OCI-M1 (cell line): ENCODE results near the gene TCHP.
"Not testable (repeated sequence)": the region's sequence is repeated elsewhere in the genome, so short reads cannot be mapped to it uniquely, and the experiment has no call there.

Experiments used
- DNase-seq: peaks from one replicate; lab custom pipeline; 2025; lab: John Stamatoyannopoulos, UW

The TCHP gene

DNA sequence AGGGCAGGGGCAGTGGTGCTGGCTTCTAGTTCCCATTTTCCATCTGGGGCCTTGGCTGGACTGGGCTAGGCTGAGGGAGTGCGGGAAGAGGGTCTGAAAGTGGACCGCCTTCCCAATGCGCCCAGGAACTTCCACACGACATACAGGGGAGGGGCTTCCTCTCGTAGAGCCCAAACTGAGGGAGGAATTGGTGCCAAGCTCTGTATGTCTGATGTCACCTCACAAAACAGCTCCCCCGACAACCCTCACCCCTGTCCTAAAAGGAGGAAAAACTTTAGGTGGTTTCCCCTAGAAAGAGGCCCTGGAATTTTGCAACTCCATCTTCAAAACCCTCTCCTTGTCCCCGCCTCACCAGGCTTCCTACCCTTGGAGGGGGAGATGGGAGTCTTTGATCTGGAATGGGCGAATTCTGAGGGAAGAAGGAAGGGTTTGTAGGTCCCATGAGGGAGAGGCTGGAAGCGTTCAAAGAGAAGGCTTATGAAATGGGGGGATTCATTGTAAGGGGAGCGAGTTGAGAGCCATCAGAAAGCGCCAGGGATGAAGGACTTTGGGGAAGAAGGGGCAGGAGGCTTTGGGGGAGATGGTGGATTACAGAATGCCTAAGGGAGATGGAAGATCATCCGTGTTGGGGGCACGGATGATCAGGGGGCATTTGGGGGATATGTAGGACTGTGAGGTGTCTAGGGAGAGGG lies 20.6 kb upstream of the TCHP start:
- DNase-seq = peak; percentile 34

DNA sequence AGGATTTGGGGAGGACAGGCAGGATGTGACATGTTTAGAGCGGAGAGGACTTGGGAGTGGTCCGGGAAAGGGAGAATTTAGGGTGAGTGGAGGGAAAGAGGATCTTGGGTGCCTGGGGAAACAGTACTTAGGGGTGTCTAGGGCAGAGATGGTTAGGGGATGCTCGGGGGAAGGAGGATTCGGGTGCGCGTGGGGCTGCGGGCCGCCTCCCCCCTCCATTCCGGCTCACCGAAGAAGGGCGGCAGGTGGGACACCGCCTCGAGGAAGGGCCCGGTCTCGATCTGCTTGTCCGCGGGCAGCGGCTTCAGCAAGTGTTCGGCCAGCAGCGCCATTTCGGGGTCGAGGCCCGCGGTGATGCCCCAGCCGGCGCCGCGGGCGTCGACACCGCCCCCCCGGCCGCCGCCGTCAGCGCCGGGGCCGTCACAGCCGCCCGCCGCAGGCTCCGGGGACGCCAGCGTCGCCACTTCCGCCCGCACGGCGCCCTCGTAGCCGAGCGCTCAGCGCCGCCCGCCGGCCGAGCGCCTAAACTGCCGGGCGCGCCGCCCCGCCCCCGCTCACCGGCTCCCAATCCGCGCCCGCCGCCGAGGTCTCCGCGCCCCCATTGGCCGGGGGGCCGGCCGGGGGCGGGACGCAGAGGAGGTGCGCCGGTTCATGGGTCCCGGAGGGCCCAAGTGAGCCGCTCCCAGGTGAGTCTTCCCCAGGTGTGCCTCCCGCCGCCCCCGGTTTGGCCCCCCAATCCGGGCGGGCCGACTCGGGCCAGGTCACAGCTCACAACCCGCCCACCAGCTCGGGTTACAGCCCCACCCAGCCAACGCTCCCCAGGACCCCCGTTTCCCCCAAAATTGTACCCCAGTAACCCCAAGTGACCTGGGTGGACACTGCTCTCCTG lies 19.8 kb upstream of the TCHP start, which contains the start of gene GLTP:
TSS of gene GLTP (minus strand) at position 499 of the 889 bp plus-strand sequence. CDS start at position 332, 167 bp downstream.
- DNase-seq = peak; percentile 93

DNA sequence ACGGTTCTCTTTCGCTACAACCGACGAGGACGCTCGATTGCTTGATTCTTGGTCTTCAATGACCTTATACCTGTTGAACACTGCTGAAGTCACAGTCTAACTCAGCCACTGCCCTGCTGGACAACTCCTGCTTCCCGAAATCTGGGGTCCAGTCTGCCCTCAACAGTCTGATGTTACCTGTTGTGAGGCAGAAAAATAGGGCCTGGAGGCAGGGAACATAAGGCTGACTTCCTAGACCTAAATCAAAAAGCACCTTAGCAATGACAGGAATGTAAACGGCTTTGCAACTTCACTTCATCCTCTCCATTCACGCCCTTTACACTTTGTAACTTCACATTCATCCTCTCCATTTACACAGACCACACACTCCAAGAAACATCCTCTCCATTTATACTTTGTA lies 19.1 kb upstream of the TCHP start:
- peak; percentile 26 for DNase-seq

DNA sequence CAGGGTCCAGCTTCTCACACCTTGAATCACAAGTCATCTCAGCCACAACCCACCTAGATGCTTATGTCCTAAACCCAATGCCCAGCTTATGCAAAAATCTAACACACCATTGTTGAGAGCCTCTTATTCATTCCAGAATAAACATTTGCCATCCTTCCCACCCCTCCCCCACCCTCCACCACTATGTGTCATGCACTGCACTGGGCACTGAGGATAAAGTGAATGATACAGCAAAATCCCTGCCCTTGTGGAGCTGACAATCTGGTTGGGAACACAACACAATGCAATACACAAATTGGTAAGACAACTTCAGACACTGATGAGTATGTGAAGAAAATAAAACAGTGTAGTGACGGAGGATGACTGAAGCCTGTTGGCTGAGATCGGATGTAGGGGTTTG lies 18.3 kb upstream of the TCHP start:
- DNase-seq = no peak

DNA sequence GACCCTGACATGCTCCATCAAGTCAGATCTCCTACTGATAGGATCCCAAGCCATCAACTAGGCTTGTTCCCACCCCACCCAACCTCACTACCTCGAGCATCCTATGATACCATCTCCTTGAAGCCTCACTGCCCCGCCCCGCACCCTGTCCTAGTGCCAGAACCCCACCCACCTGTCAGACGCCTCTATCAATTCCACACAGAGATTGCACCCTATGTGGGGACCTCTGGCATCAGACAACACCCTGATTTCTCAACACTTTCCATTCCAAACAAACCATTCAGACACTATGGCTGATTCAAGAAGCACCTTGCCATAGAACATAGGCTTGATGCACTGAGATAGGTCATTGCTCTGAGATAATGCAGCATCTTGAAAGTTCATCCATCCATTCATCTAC lies 16.6 kb upstream of the TCHP start:
- no peak for DNase-seq

DNA sequence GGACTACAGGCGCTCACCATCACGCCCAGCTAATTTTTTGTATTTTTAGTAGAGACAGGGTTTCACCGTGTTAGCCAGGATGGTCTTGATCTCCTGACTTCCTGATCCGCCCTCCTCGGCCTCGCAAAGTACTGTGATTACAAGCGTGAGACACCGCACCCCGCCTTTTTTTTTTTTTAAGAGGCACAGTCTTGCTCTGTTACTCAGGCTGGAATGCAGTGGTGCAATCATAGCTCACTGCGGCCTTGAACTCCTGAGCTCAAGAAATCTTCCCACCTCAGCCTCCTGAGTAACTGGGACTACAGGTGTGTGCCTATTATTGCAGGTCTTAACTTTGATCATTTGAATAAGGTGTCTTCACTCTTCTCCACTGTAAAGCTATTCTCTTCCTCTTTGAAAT lies 14.5 kb upstream of the TCHP start:
- DNase-seq = no peak

DNA sequence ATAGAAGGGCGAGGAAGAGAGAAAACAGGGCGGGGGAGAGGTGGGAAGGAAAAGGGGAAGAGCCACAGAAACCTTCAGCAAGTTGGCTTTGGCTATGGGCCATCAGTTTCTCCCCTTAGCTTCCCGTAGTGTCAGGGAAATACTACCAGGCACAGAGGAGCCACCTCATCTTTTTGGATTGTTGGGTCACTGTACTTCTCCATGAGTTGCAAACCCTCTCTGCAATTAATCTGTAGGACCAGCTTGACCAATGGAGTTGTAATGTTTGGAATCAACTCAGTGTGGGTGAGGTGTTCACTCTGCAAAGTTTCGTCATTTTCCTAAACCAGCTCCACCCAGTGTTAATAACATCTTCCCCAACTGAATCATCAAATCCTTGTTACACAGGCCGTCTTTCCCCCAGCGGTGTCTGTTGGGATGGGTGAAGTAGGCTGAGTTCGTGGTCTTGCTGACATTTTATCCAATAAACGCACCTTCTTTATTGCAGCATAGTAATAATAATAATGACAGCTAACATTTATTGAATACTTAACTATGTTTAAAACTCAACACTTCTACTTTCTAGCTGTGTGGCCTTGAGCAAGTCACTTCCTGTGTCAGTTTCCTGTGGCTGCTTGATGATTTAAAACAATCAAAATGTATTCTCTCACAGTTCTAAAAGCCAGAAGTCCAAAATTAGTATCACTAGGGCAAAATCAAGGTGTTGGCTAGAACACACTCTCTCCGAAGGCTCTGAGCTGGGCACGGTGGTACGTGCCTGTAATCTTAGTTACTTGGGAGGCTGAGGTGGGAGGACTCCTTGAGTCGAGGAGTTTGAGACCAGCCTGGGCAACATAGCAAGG lies 11.7 kb upstream of the TCHP start:
- peak; percentile 42 for DNase-seq

DNA sequence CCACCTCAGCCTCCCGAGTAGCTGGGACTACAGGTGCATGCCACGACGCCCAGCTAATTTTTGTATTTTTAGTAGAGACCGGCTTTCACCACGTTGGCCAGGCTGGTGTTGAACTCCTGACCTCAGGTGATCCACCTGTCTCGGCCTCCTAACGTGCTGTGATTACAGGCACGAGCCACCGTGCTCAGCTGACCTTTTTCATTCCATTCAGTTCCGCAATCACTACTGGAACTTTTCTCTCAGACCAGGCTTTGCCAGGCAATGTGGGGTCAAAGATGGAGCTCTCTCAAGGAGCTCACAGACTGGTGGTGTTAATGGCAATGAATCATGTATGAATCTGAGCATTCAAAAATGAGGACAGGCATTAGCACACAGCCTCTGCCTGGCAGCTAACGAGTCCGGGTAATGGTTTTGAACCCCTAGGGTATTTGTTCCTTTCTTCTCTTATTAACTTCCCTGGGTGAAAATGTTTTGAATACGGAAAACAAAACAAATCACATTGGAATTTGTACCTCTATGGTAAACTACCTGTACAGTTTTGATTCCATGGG lies 9.4 kb upstream of the TCHP start:
- DNase-seq = no peak

DNA sequence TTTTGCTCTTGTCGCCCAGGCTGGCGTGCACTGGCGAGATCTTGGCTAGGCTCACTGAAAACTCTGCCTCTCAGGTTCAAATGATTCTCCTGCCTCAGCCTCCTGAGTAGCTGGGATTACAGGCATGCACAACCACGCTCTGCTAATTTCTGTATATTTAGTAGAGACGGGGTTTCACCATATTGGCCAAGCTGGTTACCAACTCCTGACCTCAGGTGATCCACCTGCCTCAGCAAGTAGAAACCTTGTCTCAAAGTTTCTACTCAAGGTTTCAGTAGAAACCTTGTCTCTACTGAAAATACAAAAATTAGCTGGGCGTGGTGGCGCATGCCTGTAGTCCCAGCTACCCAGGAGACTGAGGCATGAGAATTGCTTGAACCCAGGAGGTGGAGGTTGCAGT lies 8.3 kb upstream of the TCHP start:
- not testable (repeated sequence) for DNase-seq

DNA sequence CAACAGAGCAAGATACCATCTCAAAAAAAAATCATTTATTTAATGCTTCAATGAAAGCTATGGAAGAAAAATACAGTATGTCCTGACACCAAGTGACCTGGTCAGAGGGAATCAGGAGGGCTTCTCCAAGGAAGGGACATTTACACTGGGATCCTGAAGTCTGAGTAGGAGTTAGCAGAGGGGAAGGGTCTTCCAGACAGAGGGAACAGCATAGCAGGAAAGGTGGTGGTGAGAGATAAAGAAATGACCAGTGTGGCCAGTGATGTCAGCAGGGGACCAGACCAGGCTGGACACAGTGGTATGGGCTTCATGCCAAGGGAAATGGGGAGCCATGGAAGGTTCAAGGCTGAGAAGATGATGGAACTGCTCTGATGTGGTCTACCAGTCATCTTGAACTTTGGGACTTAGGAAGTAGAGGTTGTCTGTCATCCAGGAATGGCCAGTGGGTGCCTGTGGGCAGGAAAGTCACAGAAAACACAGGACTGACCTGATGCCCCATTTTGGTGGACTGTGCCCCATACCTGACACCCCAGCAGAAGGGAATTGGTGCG lies 7.8 kb upstream of the TCHP start:
- DNase-seq = no peak

DNA sequence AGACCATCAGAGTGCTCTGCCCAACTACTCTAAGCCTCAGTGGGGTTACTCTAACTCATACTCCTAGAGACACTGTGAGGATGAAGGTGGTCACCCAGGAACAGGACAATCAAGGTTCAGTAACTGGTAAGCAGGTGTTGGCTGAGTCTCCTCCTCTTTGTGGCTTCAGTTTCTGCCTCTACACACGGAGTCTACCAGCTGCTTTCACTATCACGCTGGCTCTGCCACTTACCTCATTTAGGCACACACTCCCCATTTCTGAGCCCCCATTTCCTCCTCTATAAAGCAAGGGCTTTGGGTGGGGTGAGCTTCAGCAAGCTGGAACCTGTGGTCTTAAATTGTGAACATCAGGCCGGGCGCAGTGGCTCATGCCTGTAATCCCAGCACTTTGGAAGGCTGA lies 7.3 kb upstream of the TCHP start:
- DNase-seq = no peak

DNA sequence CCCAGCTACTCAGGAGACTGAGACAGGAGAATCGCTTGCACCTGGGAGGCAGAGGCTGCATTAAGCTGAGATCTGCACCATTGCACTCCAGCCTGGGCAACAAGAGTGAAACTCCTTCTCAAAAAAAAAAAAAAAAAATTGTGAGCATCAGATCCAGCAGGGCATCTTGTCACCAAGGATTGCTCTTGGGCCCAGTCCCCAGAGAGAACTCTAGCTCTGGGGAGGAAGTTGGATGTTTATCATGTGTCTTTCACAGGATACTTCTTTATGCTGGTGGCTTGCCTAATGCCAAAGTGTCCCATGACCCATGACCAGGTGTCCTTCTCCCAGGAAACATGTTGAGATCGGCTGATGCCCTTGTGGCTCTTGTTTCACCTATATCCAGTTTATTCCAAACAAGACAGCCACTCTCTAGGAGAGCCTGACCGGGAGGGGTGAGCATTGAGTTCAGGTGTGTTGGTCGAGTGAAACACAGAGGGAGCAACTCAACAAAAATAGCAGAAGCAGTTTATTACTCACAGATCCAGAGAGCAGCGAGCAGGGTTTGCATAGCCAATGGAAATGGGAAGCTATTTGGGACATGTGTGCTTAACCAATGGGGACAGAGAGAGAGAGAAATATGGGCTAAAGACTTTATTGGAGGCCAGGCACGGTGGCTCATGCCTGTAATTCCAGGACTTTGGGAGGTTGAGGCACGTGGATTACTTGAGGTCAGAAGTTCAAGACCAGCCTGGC lies 6.6 kb upstream of the TCHP start:
- no peak for DNase-seq

DNA sequence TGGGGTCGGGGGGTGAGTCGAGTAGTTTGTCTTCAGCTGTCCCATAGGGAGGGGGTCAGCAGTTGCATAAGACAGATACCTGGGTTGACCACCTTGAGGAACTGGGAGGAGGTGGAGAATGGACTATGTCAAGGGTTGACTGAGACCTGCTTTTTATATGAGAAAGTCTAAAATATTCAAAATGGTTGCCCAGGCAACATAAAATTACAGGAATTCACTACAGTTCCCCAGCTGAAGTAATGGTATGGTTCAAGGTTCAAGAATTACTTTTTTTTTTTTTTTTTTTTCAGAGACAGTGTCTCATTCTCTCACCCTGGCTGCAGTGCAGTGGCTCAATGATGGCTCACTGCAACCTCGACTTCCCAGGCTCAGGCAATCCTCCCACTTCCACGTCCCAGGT lies 5.1 kb upstream of the TCHP start:
- DNase-seq = no peak

DNA sequence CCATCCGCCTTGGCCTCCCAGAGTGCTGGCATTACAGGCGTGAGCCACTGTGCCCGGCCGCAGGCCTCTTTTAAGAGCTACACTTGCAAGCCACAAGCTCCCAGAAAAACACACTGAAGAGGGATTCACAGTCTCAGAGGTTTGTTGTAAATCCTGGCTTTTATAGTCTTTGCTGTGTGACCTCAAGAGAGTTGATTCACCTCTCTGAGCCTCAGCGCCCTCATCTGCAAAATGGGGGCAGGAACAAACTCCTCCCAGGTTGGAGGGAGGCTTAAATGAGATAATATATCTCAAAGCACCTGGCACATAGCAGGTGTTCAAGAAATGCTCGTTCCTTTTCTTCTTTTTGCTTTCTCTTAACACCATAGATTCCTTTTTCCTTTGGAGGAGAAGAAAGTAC lies 3.9 kb upstream of the TCHP start:
- DNase-seq = no peak

DNA sequence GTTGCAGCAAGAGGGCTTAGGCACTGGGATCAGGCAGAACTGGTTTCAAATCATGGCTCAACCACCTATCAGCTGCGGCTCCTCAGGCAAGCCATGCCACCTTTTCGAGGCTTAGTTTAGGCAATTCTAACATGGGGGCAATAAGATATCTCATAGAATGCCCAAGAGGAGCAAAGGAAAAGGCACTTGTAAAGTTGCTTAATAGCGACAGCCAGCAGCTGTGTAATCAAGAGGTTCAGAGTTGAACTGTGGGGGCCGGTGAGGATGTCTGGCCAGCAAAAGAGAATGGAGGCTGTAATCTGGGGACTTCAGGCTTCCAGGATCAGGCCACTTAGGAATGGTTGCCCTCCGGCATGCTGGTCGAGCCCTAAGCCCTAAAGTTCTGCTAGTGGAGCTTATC lies 3.0 kb upstream of the TCHP start:
- no peak for DNase-seq

DNA sequence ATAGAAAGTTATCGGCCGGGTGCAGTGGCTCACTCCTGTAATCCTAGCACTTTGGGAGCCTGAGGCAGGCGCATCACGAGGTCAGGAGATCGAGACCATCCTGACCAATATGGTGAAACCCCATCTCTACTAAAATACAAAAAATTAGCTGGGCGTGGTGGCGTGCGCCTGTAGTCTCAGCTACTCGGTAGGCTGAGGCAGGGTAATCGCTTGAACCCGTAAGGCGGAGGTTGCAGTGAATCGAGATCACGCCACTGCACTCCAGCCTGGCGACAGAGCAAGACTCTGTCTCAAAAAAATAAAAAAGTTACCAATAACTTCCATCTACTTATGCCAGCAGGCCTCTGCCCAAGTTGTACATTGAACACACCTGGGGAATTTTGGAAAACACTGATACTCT lies 729 bp upstream of the TCHP start:
- DNase-seq = not testable (repeated sequence)

DNA sequence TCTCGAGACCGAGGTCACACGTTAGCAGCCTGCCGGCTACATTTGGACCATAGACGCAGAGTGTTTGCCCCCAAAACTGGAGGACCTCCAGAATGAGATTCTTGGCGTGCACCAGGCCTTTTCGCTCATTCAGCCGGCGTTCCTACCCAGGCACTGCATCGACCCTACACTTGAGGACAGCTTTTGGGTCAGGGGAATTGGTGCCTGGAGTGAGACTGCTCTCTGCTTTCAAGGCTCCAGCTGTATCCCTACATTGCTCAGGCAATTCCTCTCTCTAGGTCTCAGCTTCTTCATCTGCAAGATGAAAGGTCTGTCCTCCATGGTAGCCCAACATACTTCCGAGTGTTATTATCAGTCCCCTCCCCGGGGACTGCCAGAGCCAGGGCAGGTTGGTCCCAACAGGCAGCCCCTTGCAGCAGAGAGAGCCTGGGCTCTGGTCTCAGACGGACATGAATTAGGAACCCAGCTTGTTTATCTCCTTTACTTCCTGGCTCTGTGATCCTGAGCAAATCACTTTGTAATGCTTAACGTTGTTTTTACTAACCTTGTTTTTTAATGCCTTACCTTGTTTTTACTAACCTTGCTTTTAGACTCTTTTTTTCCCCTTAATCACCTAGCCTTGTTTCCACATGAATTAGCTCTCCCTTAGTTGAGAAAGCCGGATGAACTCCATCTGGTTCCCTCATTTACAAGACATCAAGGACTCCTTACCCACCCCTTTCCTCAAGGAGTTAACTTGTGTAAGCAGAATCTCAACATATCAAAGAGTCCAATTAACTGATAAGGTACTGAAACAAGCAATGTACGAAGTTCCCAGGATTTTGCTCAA lies 892 bp downstream of the TCHP start:
- DNase-seq = peak; percentile 49

DNA sequence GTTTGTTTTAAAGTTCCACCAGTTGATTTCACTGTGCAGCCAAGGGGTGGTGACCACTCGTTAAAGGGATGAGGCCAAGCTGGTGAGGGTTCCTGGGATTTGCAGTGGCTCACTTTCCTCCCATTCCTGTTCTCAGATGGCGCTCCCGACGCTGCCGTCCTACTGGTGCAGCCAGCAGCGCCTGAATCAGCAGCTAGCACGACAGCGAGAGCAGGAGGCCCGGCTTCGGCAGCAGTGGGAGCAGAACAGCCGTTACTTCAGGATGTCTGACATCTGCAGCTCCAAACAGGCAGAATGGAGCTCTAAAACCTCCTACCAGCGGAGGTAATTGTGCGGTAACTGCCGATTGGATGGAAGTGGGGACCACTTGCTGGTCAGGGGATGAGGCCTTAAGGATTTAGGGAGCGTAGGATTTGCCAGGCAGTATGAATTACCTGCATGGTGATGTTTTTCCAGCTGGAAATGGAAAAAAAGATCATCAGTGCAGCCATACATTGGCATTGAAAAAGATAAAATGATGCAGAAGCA lies 2.9 kb downstream of the TCHP start:
- DNase-seq = no peak

DNA sequence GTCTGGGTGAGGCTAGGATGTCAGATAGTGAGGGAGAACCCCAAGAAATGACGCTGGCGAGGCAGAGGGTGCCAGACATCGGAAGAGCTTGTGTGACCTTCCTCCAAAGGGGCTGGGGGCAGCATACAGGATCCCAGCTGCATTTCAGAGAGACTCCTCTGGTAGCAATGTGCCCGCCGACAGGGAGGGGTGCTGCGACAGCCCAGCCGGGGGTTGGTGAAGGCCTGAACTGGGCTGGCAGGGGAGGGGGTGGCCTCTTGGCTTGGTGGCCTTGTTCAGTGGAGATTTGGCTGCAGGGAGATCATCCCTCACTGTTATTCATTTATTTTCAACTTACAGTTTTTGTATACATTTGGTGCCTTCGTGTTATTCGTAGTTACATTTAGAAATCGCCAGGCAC lies 5.2 kb downstream of the TCHP start:
- DNase-seq = no peak
